Sigmoid colon (tissue), 7 donors: ENCODE measurements around the gene DNMT1. TPM values are rescaled to one million over a fixed set of nuclear protein-coding genes. Genes with fewer than 3 reads are reported as not detected.

ENCODE experiments used
- DNase-seq: peaks from one replicate; pipeline ENCODE4 v3.0.0-alpha.2; 2019
- H3K27ac ChIP-seq, 4 donors: fragments of 200-600 bp; sonication (generic); one replicate each; pipeline ENCODE4 v1.5.1; 2016 to 2019; ENCODE audit warnings: mild to moderate bottlenecking in 1 of 4
- H3K27me3 ChIP-seq, 3 donors: fragments of 200-600 bp; sonication (generic); one replicate each; pipeline ENCODE4 v1.5.1; 2019; ENCODE audit warnings: mild to moderate bottlenecking in 1 of 3
- H3K36me3 ChIP-seq, 4 donors: fragments of 200-600 bp; sonication (generic); one replicate each; pipeline ENCODE4 v1.5.1; 2016 to 2019
- H3K4me1 ChIP-seq, 4 donors: fragments of 200-600 bp; sonication (generic); one replicate each; pipeline ENCODE4 v1.5.1; 2017 to 2019
- H3K4me3 ChIP-seq, 4 donors: fragments of 200-600 bp; sonication (generic); one replicate each; pipeline ENCODE4 v1.5.1; 2017 to 2019; ENCODE audit warnings: mild to moderate bottlenecking in 2 of 4, moderate library complexity in 1 of 4
- H3K9me3 ChIP-seq, 4 donors: fragments of 200-600 bp in 3 of 4; sonication (generic) in 3 of 4; one replicate each; pipeline versions ENCODE4 v1.5.1 to v1.6.1; 2013 to 2019
- CTCF ChIP-seq, 4 experiments: fragments of 450-650 bp in 3 of 4; fragments of 200-600 bp in 1 of 4; IDR thresholded peaks; one replicate each; pipeline ENCODE4 v1.5.1; 2016 to 2019; ENCODE audit warnings: antibody characterized with exemption in 4 of 4, mild to moderate bottlenecking in 3 of 4, moderate library complexity in 2 of 4
- EP300 ChIP-seq, 4 donors: sonication (generic); formaldehyde crosslinking; IDR thresholded peaks; one replicate each; pipeline ENCODE4 v1.6.1; 2017; ENCODE audit warnings: antibody characterized with exemption in 4 of 4
- POLR2A ChIP-seq, 2 donors: fragments of 450-650 bp; IDR thresholded peaks; one replicate each; pipeline ENCODE4 v1.6.1; 2016; ENCODE audit warnings: antibody characterized with exemption in 2 of 2, mild to moderate bottlenecking in 2 of 2, moderate library complexity in 2 of 2
- POLR2AphosphoS5 ChIP-seq, 4 donors: sonication (generic); formaldehyde crosslinking; IDR thresholded peaks; one replicate each; pipeline ENCODE4 v1.6.1; 2017; ENCODE audit warnings: antibody characterized with exemption in 4 of 4
- WGBS, 2 donors: extraction: QIAGEN DNeasy Blood & Tissue Kit; methylation state at CpG; one replicate each; pipeline ENCODE4 v1.1.7; 2013; 5-methylcytosine and 5-hydroxymethylcytosine counted together
- intact Hi-C: fragments of 100-400 bp; cut with DNase I; formaldehyde crosslinking; loops from one replicate; pipeline ENCODE4 v1.15.1; 2023
- polyA plus RNA-seq, 3 donors: library from polyadenylated mRNA; stranded (reverse); fragments of 200-250 nt; gene quantifications; one replicate each; pipeline ENCODE4 v1.2.3, GENCODE V29; 2013
- total RNA-seq, 4 donors: library from RNA; depleted of rRNA; stranded (reverse); fragments of >200 nt; gene quantifications; one replicate each; pipeline ENCODE4 v1.1.0, GENCODE V29; 2016
- donor health status: healthy with polysubstance abuse.
- donor health status: Bipolar disorder and iron deficiency.
- donor health status: healthy.

Gene DNMT1
- total and polyA plus RNA-seq, 7 donors: 12.0 to 47.9 (median 24.5) TPM

DNA sequence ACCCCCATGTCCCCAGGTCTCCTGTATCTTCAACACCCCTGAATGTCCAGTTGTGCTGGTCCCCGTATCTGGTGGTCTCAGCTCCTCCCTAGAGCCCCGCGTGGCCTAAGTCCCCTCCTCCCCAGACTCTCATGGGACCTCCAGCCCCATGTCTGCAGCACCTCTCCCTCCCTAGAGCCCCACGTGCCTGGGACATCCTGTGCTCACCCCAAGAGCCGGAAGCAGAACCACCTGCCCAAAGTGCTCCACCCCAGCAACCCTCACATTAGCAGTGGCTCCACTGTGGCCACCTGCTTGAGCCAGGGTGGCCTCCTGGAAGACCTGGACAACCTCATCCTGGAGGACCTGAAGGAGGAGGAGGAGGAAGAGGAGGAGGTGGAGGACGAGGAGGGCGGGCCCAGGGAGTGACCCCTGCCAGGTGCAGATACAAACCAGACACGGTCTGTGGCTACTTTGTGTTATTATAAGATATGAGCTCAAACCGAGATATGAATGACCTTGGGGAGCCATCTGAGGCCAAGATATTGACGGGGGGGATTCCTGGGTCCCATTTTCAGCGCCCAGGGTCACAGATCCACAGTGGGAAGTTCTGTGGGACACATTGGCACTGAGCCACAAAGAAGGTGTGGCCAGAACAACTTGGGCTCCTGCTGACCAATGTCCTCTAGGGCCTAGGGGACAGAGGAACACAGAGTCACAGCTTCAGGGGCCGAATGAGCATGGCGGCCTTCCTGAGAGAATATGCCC, 102.7 kb downstream of the DNMT1 start:
- Histone ChIP-seq H3K4me3 (no peak overlapping the region), H3K4me1 (peaks cover 0 to 15% (median 14%) of the 10 kb centered on the region in 4 donors), H3K9me3 (no peaks in the 10 kb centered on the region), H3K27me3 (no peaks in the 10 kb centered on the region), H3K27ac (no peak overlapping the region), H3K36me3 (peaks cover 0 to 39% (median 5%) of the 10 kb centered on the region in 4 donors)
- no peak for DNase-seq
- intact Hi-C loops: no loop called here
- 81 to 83% methylated on average over 13 of the region's 13 CpGs for WGBS, 2 donors
- TF ChIP-seq POLR2A (IDR thresholded peaks at IDR 0.05) (no peak), EP300 (IDR thresholded peaks at IDR 0.05) (no peak), CTCF (IDR thresholded peaks at IDR 0.05) (no peak), POLR2AphosphoS5 (IDR thresholded peaks at IDR 0.05) (no peak)

GRCh38 chr19:10091370-10091687, 103.4 kb downstream of the DNMT1 start:
- DNase-seq: no peak
- TF ChIP-seq EP300 (IDR thresholded peaks at IDR 0.05) (no peak), POLR2A (IDR thresholded peaks at IDR 0.05) (no peak), POLR2AphosphoS5 (IDR thresholded peaks at IDR 0.05) (no peak), CTCF (IDR thresholded peaks at IDR 0.05) (no peak)
- H3K4me1 ChIP-seq: peaks cover 0 to 17% (median 16%) of the 10 kb centered on the region in 4 donors
- intact Hi-C loops: no loop called here
- H3K27me3 ChIP-seq: no peaks in the 10 kb centered on the region
- no peak overlapping the region for H3K4me3 ChIP-seq
- 94 to 95% methylated on average over 17 of the region's 17 CpGs for WGBS, 2 donors
- peaks cover 0 to 39% (median 5%) of the 10 kb centered on the region in 4 donors for H3K36me3 ChIP-seq
- no peaks in the 10 kb centered on the region for H3K9me3 ChIP-seq
- no peak overlapping the region for H3K27ac ChIP-seq

DNA sequence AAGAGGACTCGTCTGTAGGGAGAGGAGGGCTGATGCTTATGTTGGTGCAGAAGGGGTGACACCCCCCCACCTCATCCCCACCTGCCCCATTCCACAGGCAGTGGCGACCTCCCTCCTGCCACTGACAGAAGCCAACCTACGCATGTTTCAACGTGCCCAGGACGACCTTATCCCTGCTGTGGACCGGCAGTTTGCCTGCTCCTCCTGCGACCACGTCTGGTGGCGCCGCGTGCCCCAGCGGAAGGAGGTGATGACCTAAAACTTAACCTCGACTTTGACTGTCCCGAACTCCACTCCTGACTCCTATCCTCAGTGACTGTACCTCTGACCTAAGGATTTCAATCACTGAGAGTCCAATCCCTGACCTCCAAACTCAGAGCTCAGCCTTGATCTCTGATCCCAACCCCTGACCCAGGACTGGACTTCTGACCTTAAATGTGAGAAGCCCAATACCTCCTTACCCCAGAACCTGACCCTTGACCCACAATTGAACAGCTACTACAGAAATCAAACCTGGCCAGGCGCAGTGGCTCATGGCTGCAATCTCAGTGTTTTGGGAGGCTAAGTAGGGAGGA, 104.9 kb downstream of the DNMT1 start:
- H3K4me3 ChIP-seq: no peak overlapping the region
- peaks cover 0 to 39% (median 5%) of the 10 kb centered on the region in 4 donors for H3K36me3 ChIP-seq
- peaks cover 0 to 18% (median 8%) of the 10 kb centered on the region in 4 donors for H3K4me1 ChIP-seq
- H3K9me3 ChIP-seq: no peaks in the 10 kb centered on the region
- DNase-seq: no peak
- intact Hi-C loops: no loop called here
- TF ChIP-seq POLR2A (IDR thresholded peaks at IDR 0.05) (no peak), CTCF (IDR thresholded peaks at IDR 0.05) (no peak), POLR2AphosphoS5 (IDR thresholded peaks at IDR 0.05) (no peak), EP300 (IDR thresholded peaks at IDR 0.05) (no peak)
- no peak overlapping the region for H3K27ac ChIP-seq
- no peaks in the 10 kb centered on the region for H3K27me3 ChIP-seq
- 86 to 91% methylated on average over 15 of the region's 15 CpGs for WGBS, 2 donors

- intact Hi-C loops: no loop called here
- H3K4me1 ChIP-seq: peaks cover 0 to 18% (median 8%) of the 10 kb centered on the region in 4 donors
- H3K27ac ChIP-seq: no peak overlapping the region
- H3K36me3 ChIP-seq: peaks cover 0 to 39% (median 5%) of the 10 kb centered on the region in 4 donors
- H3K27me3 ChIP-seq: no peaks in the 10 kb centered on the region
- 95 to 96% methylated on average over 6 of the region's 6 CpGs for WGBS, 2 donors
- TF ChIP-seq POLR2A (IDR thresholded peaks at IDR 0.05) (no peak), CTCF (IDR thresholded peaks at IDR 0.05) (no peak), POLR2AphosphoS5 (IDR thresholded peaks at IDR 0.05) (no peak), EP300 (IDR thresholded peaks at IDR 0.05) (no peak)
- DNase-seq: no peak
- no peak overlapping the region for H3K4me3 ChIP-seq
- H3K9me3 ChIP-seq: no peaks in the 10 kb centered on the region
Measured at GRCh38 chr19:10088949-10089554, 105.7 kb downstream of the DNMT1 start.
